Measurements from ENCODE around the gene RASL10B.
"Not testable (repeated sequence)": the region's sequence is repeated elsewhere in the genome, so short reads cannot be mapped to it uniquely, and the experiment has no call there.

The RASL10B gene

DNA sequence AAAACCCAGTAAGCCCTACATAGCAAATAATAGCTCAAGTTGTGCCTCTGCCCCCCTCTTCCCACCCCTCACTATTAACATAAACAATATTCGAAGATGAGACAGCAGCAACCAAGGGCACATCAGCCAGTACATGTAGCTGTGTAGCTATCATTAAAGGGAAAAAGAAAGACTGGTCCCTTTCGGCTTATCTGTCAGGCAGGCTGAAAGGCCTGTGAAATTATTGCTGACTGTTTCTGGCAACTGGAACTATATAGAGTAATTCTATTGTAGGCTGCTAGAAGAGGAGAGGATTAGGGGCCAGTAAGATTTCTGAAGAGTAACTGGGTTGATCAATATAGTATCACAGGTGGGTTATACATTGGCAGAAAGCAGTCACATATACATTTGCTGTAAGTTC is 36.5 kb upstream of the RASL10B start:
- CTCF ChIA-PET = no interaction called here
- DNase-seq (ENCODE audit: extremely low spot score) = no peak
- POLR2A ChIA-PET = no interaction called here
- TF ChIP-seq FOXK2 (IDR thresholded peaks at IDR 0.05) (no peak), SUZ12 (IDR thresholded peaks at IDR 0.05) (no peak), ELF4 (IDR thresholded peaks at IDR 0.05) (no peak), SP1 (IDR thresholded peaks at IDR 0.05) (no peak), FOXM1 (IDR thresholded peaks at IDR 0.05; ENCODE audit: borderline replicate concordance) (no peak), HDGF (IDR thresholded peaks at IDR 0.05; ENCODE audit: borderline replicate concordance) (no peak), ZNF384 (IDR thresholded peaks at IDR 0.05) (no peak), BHLHE40 (IDR thresholded peaks at IDR 0.05; ENCODE audit: borderline replicate concordance) (no peak), L3MBTL2 (conservative IDR thresholded peaks at IDR 0.05) (no peak), LEF1 (IDR thresholded peaks at IDR 0.05; ENCODE audit: borderline replicate concordance) (no peak), FOXA1 (IDR thresholded peaks at IDR 0.05) (no peak), ARNT (IDR thresholded peaks at IDR 0.05) (no peak), TARDBP (IDR thresholded peaks at IDR 0.05) (no peak), NFRKB (IDR thresholded peaks at IDR 0.05) (no peak), CTBP1 (IDR thresholded peaks at IDR 0.05; ENCODE audit: borderline replicate concordance) (no peak)
- TF ChIP-seq, protein P1, sequence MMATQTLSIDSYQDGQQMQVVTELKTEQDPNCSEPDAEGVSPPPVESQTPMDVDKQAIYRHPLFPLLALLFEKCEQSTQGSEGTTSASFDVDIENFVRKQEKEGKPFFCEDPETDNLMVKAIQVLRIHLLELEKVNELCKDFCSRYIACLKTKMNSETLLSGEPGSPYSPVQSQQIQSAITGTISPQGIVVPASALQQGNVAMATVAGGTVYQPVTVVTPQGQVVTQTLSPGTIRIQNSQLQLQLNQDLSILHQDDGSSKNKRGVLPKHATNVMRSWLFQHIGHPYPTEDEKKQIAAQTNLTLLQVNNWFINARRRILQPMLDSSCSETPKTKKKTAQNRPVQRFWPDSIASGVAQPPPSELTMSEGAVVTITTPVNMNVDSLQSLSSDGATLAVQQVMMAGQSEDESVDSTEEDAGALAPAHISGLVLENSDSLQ (IDR thresholded peaks at IDR 0.05) = no peak

DNA sequence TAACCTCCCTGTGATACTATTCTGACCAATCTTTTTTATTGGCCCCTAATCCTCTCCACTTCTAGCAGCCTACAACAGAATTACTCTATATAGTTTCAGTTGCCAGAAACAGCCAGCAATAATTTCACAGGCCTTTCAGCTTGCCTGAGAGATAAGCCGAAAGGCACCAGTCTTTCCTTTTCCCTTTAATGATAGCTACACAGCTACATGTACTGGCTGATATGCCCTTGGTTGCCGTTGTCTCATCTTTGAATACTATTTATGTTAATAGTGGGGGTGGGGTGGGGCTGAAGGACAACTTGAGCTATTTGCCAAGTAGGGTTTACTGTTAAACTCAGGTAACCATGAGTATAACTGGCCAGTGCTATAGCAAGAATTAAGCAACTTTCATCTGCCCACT is 35.8 kb upstream of the RASL10B start:
- no peak for DNase-seq (ENCODE audit: extremely low spot score)
- TF ChIP-seq L3MBTL2 (conservative IDR thresholded peaks at IDR 0.05) = no peak
- no peak for TF ChIP-seq TARDBP (IDR thresholded peaks at IDR 0.05)
- TF ChIP-seq ARNT (IDR thresholded peaks at IDR 0.05) = no peak
- TF ChIP-seq SP1 (IDR thresholded peaks at IDR 0.05) = no peak
- no peak for TF ChIP-seq HDGF (IDR thresholded peaks at IDR 0.05; ENCODE audit: borderline replicate concordance)
- TF ChIP-seq, protein P1 (IDR thresholded peaks at IDR 0.05) = no peak
- TF ChIP-seq LEF1 (IDR thresholded peaks at IDR 0.05; ENCODE audit: borderline replicate concordance) = no peak
- no peak for TF ChIP-seq FOXK2 (IDR thresholded peaks at IDR 0.05)
- TF ChIP-seq ELF4 (IDR thresholded peaks at IDR 0.05) = no peak
- no peak for TF ChIP-seq ZNF384 (IDR thresholded peaks at IDR 0.05)
- TF ChIP-seq BHLHE40 (IDR thresholded peaks at IDR 0.05; ENCODE audit: borderline replicate concordance) = no peak
- no peak for TF ChIP-seq CTBP1 (IDR thresholded peaks at IDR 0.05; ENCODE audit: borderline replicate concordance)
- no peak for TF ChIP-seq FOXA1 (IDR thresholded peaks at IDR 0.05)
- no peak for TF ChIP-seq FOXM1 (IDR thresholded peaks at IDR 0.05; ENCODE audit: borderline replicate concordance)
- no peak for TF ChIP-seq SUZ12 (IDR thresholded peaks at IDR 0.05)
- no peak for TF ChIP-seq NFRKB (IDR thresholded peaks at IDR 0.05)
- ChIA-PET POLR2A (no interaction called here), CTCF (no interaction called here)

DNA sequence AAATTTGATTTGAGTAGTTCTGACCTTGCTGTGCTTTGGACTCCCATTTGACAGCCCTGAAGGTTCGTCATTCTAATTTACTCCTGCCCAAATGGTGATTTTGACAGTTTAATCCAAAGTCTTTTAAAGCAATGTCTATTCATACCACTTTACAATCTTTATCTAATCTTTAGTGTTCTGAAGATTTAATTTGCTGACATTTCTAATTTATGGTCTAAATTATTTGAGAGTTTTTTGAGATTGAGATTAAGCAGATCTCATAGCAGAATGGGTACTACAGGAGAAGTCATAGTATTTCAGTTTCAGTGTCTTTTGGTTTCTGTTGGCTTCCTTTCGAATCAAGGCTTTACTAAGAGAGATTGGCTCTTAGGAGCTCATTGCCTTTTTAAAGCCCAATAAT is 32.6 kb upstream of the RASL10B start:
- DNase-seq (ENCODE audit: extremely low spot score) = no peak
- ChIA-PET CTCF (no interaction called here), POLR2A (no interaction called here)
- TF ChIP-seq CTBP1 (IDR thresholded peaks at IDR 0.05; ENCODE audit: borderline replicate concordance) = no peak
- no peak for TF ChIP-seq ZNF384 (IDR thresholded peaks at IDR 0.05)
- TF ChIP-seq NFRKB (IDR thresholded peaks at IDR 0.05) = no peak
- no peak for TF ChIP-seq FOXK2 (IDR thresholded peaks at IDR 0.05)
- no peak for TF ChIP-seq SUZ12 (IDR thresholded peaks at IDR 0.05)
- TF ChIP-seq HDGF (IDR thresholded peaks at IDR 0.05; ENCODE audit: borderline replicate concordance) = no peak
- no peak for TF ChIP-seq ELF4 (IDR thresholded peaks at IDR 0.05)
- TF ChIP-seq ARNT (IDR thresholded peaks at IDR 0.05) = no peak
- TF ChIP-seq FOXM1 (IDR thresholded peaks at IDR 0.05; ENCODE audit: borderline replicate concordance) = no peak

DNA sequence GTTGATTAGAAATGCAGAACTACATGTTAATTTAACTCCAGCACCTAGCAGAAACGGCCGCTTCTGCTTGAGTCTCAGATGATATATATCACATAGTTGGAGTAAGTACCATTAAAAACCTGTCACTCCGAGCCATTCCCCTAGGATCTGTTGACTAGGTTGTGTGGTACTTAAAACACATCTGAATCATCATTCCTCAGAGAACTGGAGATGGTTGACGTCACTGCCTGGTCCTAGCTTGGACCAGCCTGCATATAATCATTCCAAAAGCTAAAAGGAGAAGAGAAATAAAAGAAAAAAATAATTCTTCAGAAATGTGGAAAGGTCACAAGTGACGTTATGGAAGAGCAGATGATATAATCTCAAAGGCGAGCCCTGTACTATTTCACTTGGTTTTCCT is 31.3 kb upstream of the RASL10B start:
- TF ChIP-seq CTBP1 (IDR thresholded peaks at IDR 0.05; ENCODE audit: borderline replicate concordance) = no peak
- TF ChIP-seq, protein P1 (IDR thresholded peaks at IDR 0.05) = no peak
- no peak for TF ChIP-seq NFRKB (IDR thresholded peaks at IDR 0.05)
- no peak for TF ChIP-seq HDGF (IDR thresholded peaks at IDR 0.05; ENCODE audit: borderline replicate concordance)
- TF ChIP-seq ARNT (IDR thresholded peaks at IDR 0.05) = no peak
- no peak for TF ChIP-seq BHLHE40 (IDR thresholded peaks at IDR 0.05; ENCODE audit: borderline replicate concordance)
- TF ChIP-seq SP1 (IDR thresholded peaks at IDR 0.05) = no peak
- no peak for TF ChIP-seq TARDBP (IDR thresholded peaks at IDR 0.05)
- no peak for TF ChIP-seq ELF4 (IDR thresholded peaks at IDR 0.05)
- no peak for TF ChIP-seq FOXM1 (IDR thresholded peaks at IDR 0.05; ENCODE audit: borderline replicate concordance)
- no peak for TF ChIP-seq FOXK2 (IDR thresholded peaks at IDR 0.05)
- TF ChIP-seq FOXA1 (IDR thresholded peaks at IDR 0.05) = no peak
- TF ChIP-seq SUZ12 (IDR thresholded peaks at IDR 0.05) = no peak
- no peak for TF ChIP-seq L3MBTL2 (conservative IDR thresholded peaks at IDR 0.05)
- TF ChIP-seq LEF1 (IDR thresholded peaks at IDR 0.05; ENCODE audit: borderline replicate concordance) = no peak
- no peak for TF ChIP-seq ZNF384 (IDR thresholded peaks at IDR 0.05)
- ChIA-PET POLR2A (no interaction called here), CTCF (no interaction called here)
- DNase-seq (ENCODE audit: extremely low spot score) = no peak

DNA sequence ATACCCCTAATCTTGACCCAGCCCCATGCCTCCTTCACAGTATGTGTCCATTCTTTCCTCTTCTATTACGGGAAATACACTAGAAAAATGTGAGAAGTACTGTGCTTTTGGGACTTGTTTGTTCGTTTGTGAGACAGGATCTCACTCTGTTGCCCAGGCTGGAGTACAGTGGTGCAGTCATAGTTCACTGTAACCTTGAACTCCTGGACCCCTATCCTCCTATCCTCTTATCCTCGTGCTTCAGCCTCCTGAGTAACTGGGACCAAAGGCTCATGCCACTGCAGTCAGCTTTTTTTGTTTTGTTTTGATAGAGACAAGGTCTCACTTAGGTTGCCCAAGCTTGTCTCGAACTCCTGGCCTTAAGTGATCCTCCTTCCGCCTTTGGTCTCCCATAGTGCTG is 29.9 kb upstream of the RASL10B start:
- CTCF ChIA-PET = no interaction called here
- POLR2A ChIA-PET = no interaction called here

DNA sequence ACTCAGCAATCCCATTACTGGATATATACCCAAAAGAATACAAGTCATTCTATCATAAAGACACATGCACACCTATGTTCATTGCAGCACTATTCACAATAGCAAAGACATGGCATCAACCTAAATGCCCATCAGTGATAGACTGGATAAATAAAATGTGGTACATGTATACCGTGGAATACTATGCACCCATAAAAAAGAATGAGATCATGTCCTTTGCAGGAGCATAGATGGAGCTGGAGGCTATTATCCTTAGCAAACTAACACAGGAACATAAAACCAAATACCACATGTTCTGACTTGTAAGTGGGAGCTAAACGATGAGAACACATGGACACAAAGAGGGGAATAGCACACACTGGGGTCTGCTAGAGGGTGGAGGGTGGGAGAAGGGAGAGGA is 28.1 kb upstream of the RASL10B start:
- CTCF ChIA-PET; POLR2A ChIA-PET; DNase-seq (ENCODE audit: extremely low spot score): not testable (repeated sequence)

More for the DNA sequence above, 29.9 kb upstream of the RASL10B start:
- TF ChIP-seq FOXK2 (IDR thresholded peaks at IDR 0.05) (no peak), FOXM1 (IDR thresholded peaks at IDR 0.05; ENCODE audit: borderline replicate concordance) (no peak), BHLHE40 (IDR thresholded peaks at IDR 0.05; ENCODE audit: borderline replicate concordance) (no peak), SUZ12 (IDR thresholded peaks at IDR 0.05) (no peak), NFRKB (IDR thresholded peaks at IDR 0.05) (no peak), ARNT (IDR thresholded peaks at IDR 0.05) (no peak), TARDBP (IDR thresholded peaks at IDR 0.05) (no peak), CTBP1 (IDR thresholded peaks at IDR 0.05; ENCODE audit: borderline replicate concordance) (no peak), L3MBTL2 (conservative IDR thresholded peaks at IDR 0.05) (no peak), LEF1 (IDR thresholded peaks at IDR 0.05; ENCODE audit: borderline replicate concordance) (no peak)
- TF ChIP-seq, protein P1 (IDR thresholded peaks at IDR 0.05) = no peak
- DNase-seq (ENCODE audit: extremely low spot score) = no peak
